GM23338 (cell line): ENCODE data around the gene ZER1.
A peak's percentile ranks its signal among the peaks of the same experiment; 100 is the strongest.

Experiments used
- CREB1 ChIP-seq: fragments of 250-450 bp; sonication (Bioruptor Pico); IDR thresholded peaks from 2 replicates; pipeline ENCODE4 v1.5.0; 2020; ENCODE audit warnings: low read depth, mild to moderate bottlenecking, moderate library complexity
- EZH2 ChIP-seq: fragments of 200-600 bp; sonication (generic); IDR thresholded peaks from one replicate; pipeline ENCODE4 v1.8.0; 2017; ENCODE audit warnings: antibody characterized with exemption, mild to moderate bottlenecking, low read depth; ENCODE audit not compliant: unreplicated experiment
- JUNB ChIP-seq: IDR thresholded peaks from one replicate; pipeline ENCODE4 v1.6.1; 2016; ENCODE audit warnings: antibody characterized with exemption; ENCODE audit not compliant: unreplicated experiment
- POLR2AphosphoS5 ChIP-seq: IDR thresholded peaks from 2 replicates; pipeline ENCODE4 v1.6.1; 2016; ENCODE audit warnings: antibody characterized with exemption, low read depth
- REST ChIP-seq: IDR thresholded peaks from one replicate; pipeline ENCODE4 v1.6.1; 2018; ENCODE audit warnings: antibody characterized with exemption; ENCODE audit not compliant: unreplicated experiment
- ZNF331 ChIP-seq: fragments of 250-450 bp; sonication (Bioruptor Pico); IDR thresholded peaks from 2 replicates; pipeline ENCODE4 v1.5.0; 2020; ENCODE audit warnings: low read depth, mild to moderate bottlenecking, moderate library complexity
- TF ChIP-seq, protein P1 (sequence below), 2 experiments: fragments of 200-600 bp in 1 of 2; sonication (generic) in 1 of 2; conservative IDR thresholded peaks; 2 replicates each; pipeline versions ENCODE4 v1.5.1 to v1.6.1; 2016 to 2017; ENCODE audit warnings: antibody characterized with exemption in 2 of 2, low read depth in 2 of 2, mild to moderate bottlenecking in 2 of 2, moderate library complexity in 1 of 2

DNA sequence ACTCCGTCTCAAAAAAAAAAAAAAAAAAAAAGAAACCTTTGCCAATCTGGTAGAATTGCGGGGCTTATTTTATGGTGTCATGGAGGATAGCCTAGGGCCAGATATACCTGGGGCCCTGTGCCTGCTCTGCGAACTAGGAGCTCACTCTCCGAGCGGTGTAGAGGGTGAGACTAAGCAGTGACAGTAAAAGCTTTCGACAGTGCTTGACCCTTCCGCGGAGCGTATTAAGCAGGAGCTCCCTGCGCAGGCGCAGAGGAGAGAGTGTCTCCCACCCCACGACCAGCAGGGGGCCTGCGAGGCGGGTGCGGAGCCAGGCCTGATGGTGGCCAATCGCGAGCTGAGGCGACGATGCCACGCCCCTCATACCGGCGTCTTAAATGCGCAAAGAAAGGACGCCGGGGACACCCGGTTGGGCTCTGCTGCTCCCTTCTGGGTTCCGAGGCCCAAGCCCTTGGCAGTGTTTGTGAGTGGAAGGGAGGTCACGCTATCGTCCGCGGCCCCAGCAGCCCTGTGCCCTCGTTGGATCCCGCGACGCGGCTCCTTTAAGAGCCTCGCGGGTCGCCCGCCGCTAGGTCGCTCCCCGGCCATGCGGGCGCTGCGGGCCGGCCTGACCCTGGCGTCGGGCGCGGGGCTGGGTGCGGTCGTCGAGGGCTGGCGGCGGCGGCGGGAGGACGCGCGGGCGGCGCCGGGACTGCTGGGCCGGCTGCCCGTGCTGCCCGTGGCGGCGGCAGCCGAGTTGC is 46.5 kb upstream of the ZER1 start, which contains the start of gene ENDOG:
- TF ChIP-seq EZH2 (no peak), POLR2AphosphoS5 (peak; percentile 89), ZNF331 (CRISPR knock-in tag) (no peak), CREB1 (no peak), JUNB (no peak), REST (no peak)
- TF ChIP-seq, protein P1, sequence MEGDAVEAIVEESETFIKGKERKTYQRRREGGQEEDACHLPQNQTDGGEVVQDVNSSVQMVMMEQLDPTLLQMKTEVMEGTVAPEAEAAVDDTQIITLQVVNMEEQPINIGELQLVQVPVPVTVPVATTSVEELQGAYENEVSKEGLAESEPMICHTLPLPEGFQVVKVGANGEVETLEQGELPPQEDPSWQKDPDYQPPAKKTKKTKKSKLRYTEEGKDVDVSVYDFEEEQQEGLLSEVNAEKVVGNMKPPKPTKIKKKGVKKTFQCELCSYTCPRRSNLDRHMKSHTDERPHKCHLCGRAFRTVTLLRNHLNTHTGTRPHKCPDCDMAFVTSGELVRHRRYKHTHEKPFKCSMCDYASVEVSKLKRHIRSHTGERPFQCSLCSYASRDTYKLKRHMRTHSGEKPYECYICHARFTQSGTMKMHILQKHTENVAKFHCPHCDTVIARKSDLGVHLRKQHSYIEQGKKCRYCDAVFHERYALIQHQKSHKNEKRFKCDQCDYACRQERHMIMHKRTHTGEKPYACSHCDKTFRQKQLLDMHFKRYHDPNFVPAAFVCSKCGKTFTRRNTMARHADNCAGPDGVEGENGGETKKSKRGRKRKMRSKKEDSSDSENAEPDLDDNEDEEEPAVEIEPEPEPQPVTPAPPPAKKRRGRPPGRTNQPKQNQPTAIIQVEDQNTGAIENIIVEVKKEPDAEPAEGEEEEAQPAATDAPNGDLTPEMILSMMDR (conservative IDR thresholded peaks at IDR 0.05; ENCODE audit: low read depth in 2 of 2): peak; percentile 56 to 68
